ENCODE data around the gene ZNF555.
"Not testable (repeated sequence)": the region's sequence is repeated elsewhere in the genome, so short reads cannot be mapped to it uniquely, and the experiment has no call there.

Gene ZNF555

GRCh38 chr19:2840794-2841791, at the start of gene ZNF555:
TSS of gene ZNF555 (plus strand) at chr19:2841475. CDS start at chr19:2841573, 98 bp downstream.
- Mint-ChIP-seq H3K9me3 (no peaks in the 10 kb centered on the region), H3K4me3 (peak within 1 kb of the TSS; percentile 93), H3K4me1 (peaks cover 11% of the 10 kb centered on the region), H3K36me3 (peaks cover 18% of the 10 kb centered on the region), H3K27ac (peak within 1 kb of the TSS; percentile 95), H3K27me3 (no peaks in the 10 kb centered on the region)
- ATAC-seq (ENCODE audit: low read depth) (peak; percentile 93), DNase-seq (ENCODE audit: low spot score in 2 of 2) (peak; percentile 92 to 95)

- ATAC-seq (ENCODE audit: low read depth) (no peak), DNase-seq (ENCODE audit: low spot score in 2 of 2) (no peak)
- peaks cover 9% of the 10 kb centered on the region for H3K36me3 Mint-ChIP-seq
- no peak overlapping the region for H3K4me3 Mint-ChIP-seq
- no peaks in the 10 kb centered on the region for H3K9me3 Mint-ChIP-seq
- H3K4me1 Mint-ChIP-seq = peaks cover 20% of the 10 kb centered on the region
- H3K27me3 Mint-ChIP-seq = no peaks in the 10 kb centered on the region
- no peak overlapping the region for H3K27ac Mint-ChIP-seq
Measured at GRCh38 chr19:2791876-2792275, 49.4 kb upstream of the ZNF555 start.

GRCh38 chr19:2792666-2793065, 48.6 kb upstream of the ZNF555 start:
- H3K27me3 Mint-ChIP-seq; ATAC-seq (ENCODE audit: low read depth); H3K27ac Mint-ChIP-seq; H3K9me3 Mint-ChIP-seq; H3K4me3 Mint-ChIP-seq; H3K36me3 Mint-ChIP-seq; DNase-seq (ENCODE audit: low spot score in 2 of 2): not testable (repeated sequence)
- H3K4me1 Mint-ChIP-seq = peaks cover 13% of the 10 kb centered on the region

- Mint-ChIP-seq H3K4me1 (peaks cover 10% of the 10 kb centered on the region), H3K9me3 (no peaks in the 10 kb centered on the region), H3K27me3 (no peaks in the 10 kb centered on the region), H3K36me3 (peaks cover 9% of the 10 kb centered on the region), H3K27ac (no peak overlapping the region), H3K4me3 (no peak overlapping the region)
- ATAC-seq (ENCODE audit: low read depth) (no peak), DNase-seq (ENCODE audit: low spot score in 2 of 2) (no peak)
Measured at GRCh38 chr19:2793126-2793525, 48.1 kb upstream of the ZNF555 start.

- Mint-ChIP-seq H3K4me3 (no peak overlapping the region), H3K4me1 (peaks cover 10% of the 10 kb centered on the region), H3K9me3 (no peaks in the 10 kb centered on the region), H3K27ac (no peak overlapping the region), H3K27me3 (no peaks in the 10 kb centered on the region), H3K36me3 (peaks cover 9% of the 10 kb centered on the region)
- ATAC-seq (ENCODE audit: low read depth) (no peak), DNase-seq (ENCODE audit: low spot score in 2 of 2) (no peak)
Measured at GRCh38 chr19:2793577-2793976, 47.7 kb upstream of the ZNF555 start.

- Mint-ChIP-seq H3K36me3 (peaks cover 11% of the 10 kb centered on the region), H3K27me3 (no peaks in the 10 kb centered on the region)
Measured at GRCh38 chr19:2795827-2796658, 45.2 kb upstream of the ZNF555 start.

GRCh38 chr19:2796659-2797266, 44.5 kb upstream of the ZNF555 start:
- H3K27me3 Mint-ChIP-seq = no peaks in the 10 kb centered on the region
- H3K4me1 Mint-ChIP-seq = peaks cover under 1% of the 10 kb centered on the region
- DNase-seq (ENCODE audit: low spot score in 2 of 2) = no peak
- H3K27ac Mint-ChIP-seq = no peak overlapping the region
- peaks cover 12% of the 10 kb centered on the region for H3K36me3 Mint-ChIP-seq
- H3K4me3 Mint-ChIP-seq = no peak overlapping the region
- ATAC-seq (ENCODE audit: low read depth) = no peak
- no peaks in the 10 kb centered on the region for H3K9me3 Mint-ChIP-seq

More at GRCh38 chr19:2795827-2796658, 45.2 kb upstream of the ZNF555 start:
- no peak overlapping the region for H3K4me3 Mint-ChIP-seq
- no peak for ATAC-seq (ENCODE audit: low read depth)
- no peaks in the 10 kb centered on the region for H3K9me3 Mint-ChIP-seq
- H3K4me1 Mint-ChIP-seq = no peaks in the 10 kb centered on the region
- no peak for DNase-seq (ENCODE audit: low spot score in 2 of 2)
- no peak overlapping the region for H3K27ac Mint-ChIP-seq

GRCh38 chr19:2797280-2797679, 44.0 kb upstream of the ZNF555 start:
- DNase-seq (ENCODE audit: low spot score in 2 of 2) (no peak), ATAC-seq (ENCODE audit: low read depth) (no peak)
- H3K27ac Mint-ChIP-seq = no peak overlapping the region
- H3K36me3 Mint-ChIP-seq = peaks cover 12% of the 10 kb centered on the region
- H3K4me3 Mint-ChIP-seq = no peak overlapping the region
- no peaks in the 10 kb centered on the region for H3K27me3 Mint-ChIP-seq
- H3K9me3 Mint-ChIP-seq = no peaks in the 10 kb centered on the region
- peaks cover 3% of the 10 kb centered on the region for H3K4me1 Mint-ChIP-seq

GRCh38 chr19:2798158-2798685, 43.1 kb upstream of the ZNF555 start:
- Mint-ChIP-seq H3K4me1 (peaks cover 7% of the 10 kb centered on the region), H3K9me3 (no peaks in the 10 kb centered on the region), H3K27me3 (no peaks in the 10 kb centered on the region), H3K4me3 (no peak overlapping the region), H3K27ac (no peak overlapping the region), H3K36me3 (peaks cover 18% of the 10 kb centered on the region)
- no peak for ATAC-seq (ENCODE audit: low read depth)
- DNase-seq (ENCODE audit: low spot score in 2 of 2) = no peak

- ATAC-seq (ENCODE audit: low read depth) = no peak
- peaks cover 18% of the 10 kb centered on the region for H3K36me3 Mint-ChIP-seq
- H3K9me3 Mint-ChIP-seq = no peaks in the 10 kb centered on the region
- peaks cover 7% of the 10 kb centered on the region for H3K4me1 Mint-ChIP-seq
- no peaks in the 10 kb centered on the region for H3K27me3 Mint-ChIP-seq
- no peak overlapping the region for H3K27ac Mint-ChIP-seq
- H3K4me3 Mint-ChIP-seq = no peak overlapping the region
- DNase-seq (ENCODE audit: low spot score in 2 of 2) = no peak
Measured at GRCh38 chr19:2798733-2799132, 42.5 kb upstream of the ZNF555 start.

- no peak for DNase-seq (ENCODE audit: low spot score in 2 of 2)
- Mint-ChIP-seq H3K36me3 (peaks cover 22% of the 10 kb centered on the region), H3K27ac (no peak overlapping the region), H3K4me3 (no peak overlapping the region), H3K4me1 (peaks cover 7% of the 10 kb centered on the region), H3K27me3 (no peaks in the 10 kb centered on the region), H3K9me3 (no peaks in the 10 kb centered on the region)
- no peak for ATAC-seq (ENCODE audit: low read depth)
Measured at GRCh38 chr19:2799273-2800020, 41.8 kb upstream of the ZNF555 start.

GRCh38 chr19:2800506-2800905, 40.8 kb upstream of the ZNF555 start:
- Mint-ChIP-seq H3K9me3 (no peaks in the 10 kb centered on the region), H3K27me3 (no peaks in the 10 kb centered on the region), H3K4me1 (peaks cover 7% of the 10 kb centered on the region), H3K36me3 (peaks cover 21% of the 10 kb centered on the region), H3K4me3 (no peak overlapping the region), H3K27ac (no peak overlapping the region)
- no peak for ATAC-seq (ENCODE audit: low read depth)
- DNase-seq (ENCODE audit: low spot score in 2 of 2) = no peak

GRCh38 chr19:2802826-2803225, 38.4 kb upstream of the ZNF555 start:
- Mint-ChIP-seq H3K4me1 (peaks cover 7% of the 10 kb centered on the region), H3K27me3 (no peaks in the 10 kb centered on the region), H3K4me3 (no peak overlapping the region), H3K9me3 (no peaks in the 10 kb centered on the region), H3K27ac (peak overlapping the region; percentile 3), H3K36me3 (peaks cover 20% of the 10 kb centered on the region)
- DNase-seq (ENCODE audit: low spot score in 2 of 2) = no peak
- no peak for ATAC-seq (ENCODE audit: low read depth)

Data from memory B cell (primary cell).